Neural progenitor cell (in vitro differentiated cells): Measurements from ENCODE around the gene DDX23.

ENCODE experiments used
- EZH2 ChIP-seq: fragments of 200-600 bp; sonication (generic); IDR thresholded peaks from 2 replicates; pipeline ENCODE4 v1.6.1; 2017; ENCODE audit warnings: antibody characterized with exemption, mild to moderate bottlenecking, moderate library complexity
- EZH2phosphoT487 ChIP-seq: fragments of 200-600 bp; sonication (generic); IDR thresholded peaks from 2 replicates; pipeline ENCODE4 v1.6.1; 2017; ENCODE audit warnings: antibody characterized with exemption
- TF ChIP-seq, protein P1 (sequence below): fragments of 200-600 bp; sonication (generic); IDR thresholded peaks from 2 replicates; pipeline ENCODE4 v1.5.1; 2017; ENCODE audit warnings: antibody characterized with exemption, mild to moderate bottlenecking

DNA sequence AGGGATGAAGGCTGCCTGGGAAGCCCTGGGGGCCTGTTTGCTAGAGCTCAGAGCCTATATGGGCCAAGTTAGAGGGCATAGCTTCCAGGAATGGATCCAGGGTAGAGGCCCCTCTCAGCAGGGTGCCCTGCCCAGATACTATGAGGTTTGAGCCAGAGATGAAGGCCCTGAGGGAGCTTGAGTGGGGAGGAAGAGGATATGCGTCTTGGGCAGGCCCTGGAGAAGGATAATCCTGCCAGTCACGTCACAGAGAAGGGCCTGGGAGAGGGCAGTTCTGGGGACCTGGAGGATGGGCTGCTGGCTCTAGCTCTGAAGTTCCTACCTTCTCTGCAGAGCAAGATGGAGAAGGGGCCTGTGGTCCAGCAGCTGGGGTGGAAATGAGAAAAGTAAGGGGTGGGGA is 39.6 kb downstream of the DDX23 start:
- TF ChIP-seq, protein P1, sequence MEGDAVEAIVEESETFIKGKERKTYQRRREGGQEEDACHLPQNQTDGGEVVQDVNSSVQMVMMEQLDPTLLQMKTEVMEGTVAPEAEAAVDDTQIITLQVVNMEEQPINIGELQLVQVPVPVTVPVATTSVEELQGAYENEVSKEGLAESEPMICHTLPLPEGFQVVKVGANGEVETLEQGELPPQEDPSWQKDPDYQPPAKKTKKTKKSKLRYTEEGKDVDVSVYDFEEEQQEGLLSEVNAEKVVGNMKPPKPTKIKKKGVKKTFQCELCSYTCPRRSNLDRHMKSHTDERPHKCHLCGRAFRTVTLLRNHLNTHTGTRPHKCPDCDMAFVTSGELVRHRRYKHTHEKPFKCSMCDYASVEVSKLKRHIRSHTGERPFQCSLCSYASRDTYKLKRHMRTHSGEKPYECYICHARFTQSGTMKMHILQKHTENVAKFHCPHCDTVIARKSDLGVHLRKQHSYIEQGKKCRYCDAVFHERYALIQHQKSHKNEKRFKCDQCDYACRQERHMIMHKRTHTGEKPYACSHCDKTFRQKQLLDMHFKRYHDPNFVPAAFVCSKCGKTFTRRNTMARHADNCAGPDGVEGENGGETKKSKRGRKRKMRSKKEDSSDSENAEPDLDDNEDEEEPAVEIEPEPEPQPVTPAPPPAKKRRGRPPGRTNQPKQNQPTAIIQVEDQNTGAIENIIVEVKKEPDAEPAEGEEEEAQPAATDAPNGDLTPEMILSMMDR, result no peak
- TF ChIP-seq EZH2 (no peak), EZH2phosphoT487 (no peak)
